Hepatocyte (in vitro differentiated cells): ENCODE results near the gene PDS5A.
"Not testable (repeated sequence)": the region's sequence is repeated elsewhere in the genome, so short reads cannot be mapped to it uniquely, and the experiment has no call there.

Experiments used
- CTCF ChIP-seq: fragments of 200-600 bp; sonication (generic); IDR thresholded peaks from 2 replicates; pipeline ENCODE4 v1.5.1; 2016; ENCODE audit warnings: antibody characterized with exemption, mild to moderate bottlenecking; ENCODE audit not compliant: poor library complexity
- EZH2 ChIP-seq: fragments of 200-600 bp; sonication (generic); IDR thresholded peaks from 2 replicates; pipeline ENCODE4 v1.6.1; 2016; ENCODE audit warnings: antibody characterized with exemption, mild to moderate bottlenecking, borderline replicate concordance
- EZH2phosphoT487 ChIP-seq: fragments of 200-600 bp; sonication (generic); IDR thresholded peaks from one replicate; pipeline ENCODE4 v1.6.1; 2018; ENCODE audit warnings: antibody characterized with exemption, mild to moderate bottlenecking, low read depth, moderate library complexity; ENCODE audit not compliant: unreplicated experiment, severe bottlenecking

- not testable (repeated sequence) for TF ChIP-seq CTCF, EZH2, EZH2phosphoT487
Measured at GRCh38 chr4:39944245-39944644, 33.5 kb downstream of the PDS5A start.
